ENCODE results near the gene NCOA3.

Gene NCOA3

GRCh38 chr20:47605673-47606413 is 104.2 kb downstream of the NCOA3 start:
- peak; percentile 69 for DNase-seq

GRCh38 chr20:47606414-47606982 is 104.8 kb downstream of the NCOA3 start:
- DNase-seq = peak; percentile 99

- no peak for DNase-seq
Measured at GRCh38 chr20:47606983-47607613, 105.4 kb downstream of the NCOA3 start.

GRCh38 chr20:47609001-47609400 is 107.3 kb downstream of the NCOA3 start:
- no peak for DNase-seq

GRCh38 chr20:47610247-47610944 is 108.7 kb downstream of the NCOA3 start:
- DNase-seq = no peak

GRCh38 chr20:47610945-47611250 is 109.2 kb downstream of the NCOA3 start:
- no peak for DNase-seq

- DNase-seq = no peak
Measured at GRCh38 chr20:47611785-47612184, 110.1 kb downstream of the NCOA3 start.

GRCh38 chr20:47612670-47613069 is 111.0 kb downstream of the NCOA3 start:
- DNase-seq = no peak

- DNase-seq = no peak
Measured at GRCh38 chr20:47614703-47615309, 113.1 kb downstream of the NCOA3 start.

GRCh38 chr20:47618479-47618878 is 116.8 kb downstream of the NCOA3 start:
- DNase-seq = no peak

GRCh38 chr20:47620808-47621805 is 119.4 kb downstream of the NCOA3 start:
- peak; percentile 76 for DNase-seq

GRCh38 chr20:47622118-47622665 is 120.5 kb downstream of the NCOA3 start:
- no peak for DNase-seq

GRCh38 chr20:47623206-47623605 is 121.5 kb downstream of the NCOA3 start:
- no peak for DNase-seq

- DNase-seq = no peak
Measured at GRCh38 chr20:47627540-47627939, 125.9 kb downstream of the NCOA3 start.

- DNase-seq = no peak
Measured at GRCh38 chr20:47629907-47630306, 128.2 kb downstream of the NCOA3 start.

- DNase-seq = no peak
Measured at GRCh38 chr20:47631078-47631477, 129.4 kb downstream of the NCOA3 start.

- no peak for DNase-seq
Measured at GRCh38 chr20:47635256-47635655, 133.6 kb downstream of the NCOA3 start.

GRCh38 chr20:47638851-47639250 is 137.2 kb downstream of the NCOA3 start:
- DNase-seq = no peak

GRCh38 chr20:47642118-47642517 is 140.4 kb downstream of the NCOA3 start:
- DNase-seq = no peak

- DNase-seq = no peak
Measured at GRCh38 chr20:47642624-47643023, 140.9 kb downstream of the NCOA3 start.

GRCh38 chr20:47645632-47646031 is 143.9 kb downstream of the NCOA3 start:
- DNase-seq = no peak

- no peak for DNase-seq
Measured at GRCh38 chr20:47647994-47648393, 146.3 kb downstream of the NCOA3 start.

All from NCI-H1092 treated with DMSO at 0.1 percent for 48 hours (cell line).